Transverse colon (tissue), 4 donors: ENCODE measurements around the gene PTPRN2. TPM values are rescaled to one million over a fixed set of nuclear protein-coding genes. Genes with fewer than 3 reads are reported as not detected.
"Not testable (repeated sequence)": the region's sequence is repeated elsewhere in the genome, so short reads cannot be mapped to it uniquely, and the experiment has no call there.

Source experiments
- DNase-seq: peaks from one replicate; pipeline ENCODE4 v3.0.0-alpha.2; 2019
- H3K27ac ChIP-seq, 4 donors: fragments of 200-600 bp; sonication (generic); 2 replicates each; pipeline ENCODE4 v1.5.1; 2016 to 2018; ENCODE audit warnings: inconsistent platforms in 4 of 4
- H3K27me3 ChIP-seq: fragments of 200-600 bp; sonication (generic); 2 replicates; pipeline ENCODE4 v1.5.1; 2017; ENCODE audit warnings: inconsistent platforms
- H3K36me3 ChIP-seq, 4 donors: fragments of 200-600 bp; sonication (generic); 2 replicates each; pipeline ENCODE4 v1.5.1; 2017 to 2019; ENCODE audit warnings: inconsistent platforms in 4 of 4
- H3K4me1 ChIP-seq, 4 donors: fragments of 200-600 bp; sonication (generic); 2 replicates each; pipeline ENCODE4 v1.5.1; 2017 to 2020; ENCODE audit warnings: inconsistent platforms in 4 of 4
- H3K4me3 ChIP-seq, 4 donors: fragments of 200-600 bp; sonication (generic); 1 replicate in 1 of 4; 2 replicates in 3 of 4; pipeline versions ENCODE4 v1.5.1 to v1.6.1; 2017 to 2019; ENCODE audit warnings: inconsistent platforms in 4 of 4
- H3K9me3 ChIP-seq, 2 donors: fragments of 200-600 bp; sonication (generic); 2 replicates each; pipeline ENCODE4 v1.5.1; 2017 to 2019; ENCODE audit warnings: inconsistent platforms in 2 of 2
- EP300 ChIP-seq: sonication (generic); formaldehyde crosslinking; IDR thresholded peaks from one replicate; pipeline ENCODE4 v1.6.1; 2017; ENCODE audit warnings: antibody characterized with exemption, low read depth
- POLR2A ChIP-seq: fragments of 450-650 bp; IDR thresholded peaks from one replicate; pipeline ENCODE4 v1.6.1; 2016; ENCODE audit warnings: antibody characterized with exemption, mild to moderate bottlenecking, moderate library complexity
- POLR2AphosphoS5 ChIP-seq, 3 donors: sonication (generic); formaldehyde crosslinking; IDR thresholded peaks; one replicate each; pipeline ENCODE4 v1.6.1; 2016; ENCODE audit warnings: antibody characterized with exemption in 3 of 3
- WGBS, 2 donors: methylation state at CpG; one replicate each; pipeline ENCODE4 v1.1.5; 2018; ENCODE audit warnings: low coverage in 1 of 2; 5-methylcytosine and 5-hydroxymethylcytosine counted together
- in situ Hi-C, 4 donors: fragments of 200-750 bp; cut with MboI; loops; one replicate each; pipeline versions ENCODE4 v1.15.0 to v1.15.1; 2017; ENCODE audit warnings: low sequenced_read_pairs in 3 of 4, low pct_ligation_motif_present in 1 of 4, low pct_unique_long_range_greater_than_20kb in 1 of 4
- intact Hi-C: fragments of 100-400 bp; cut with DNase I; formaldehyde crosslinking; loops from one replicate; pipeline ENCODE4 v1.15.1; 2023; ENCODE audit warnings: low total_unique reads
- total RNA-seq, 4 donors: library from RNA; depleted of rRNA; stranded (reverse); fragments of >200 nt; gene quantifications; one replicate each; pipeline ENCODE4 v1.1.0, GENCODE V29; 2016
- TF ChIP-seq, protein P1 (sequence below), 5 experiments: fragments of 200-600 bp in 3 of 5; fragments of 450-650 bp in 2 of 5; sonication (generic) in 3 of 5; IDR thresholded peaks; 1 replicate in 2 of 5; 2 replicates in 3 of 5; pipeline ENCODE4 v1.5.1; 2016 to 2017; ENCODE audit warnings: antibody characterized with exemption in 5 of 5, inconsistent platforms in 3 of 5, mild to moderate bottlenecking in 2 of 5, moderate library complexity in 1 of 5

The PTPRN2 gene
- total RNA-seq, 4 donors from 2014 or later, result 15.4 to 31.1 (median 21.8) TPM

DNA sequence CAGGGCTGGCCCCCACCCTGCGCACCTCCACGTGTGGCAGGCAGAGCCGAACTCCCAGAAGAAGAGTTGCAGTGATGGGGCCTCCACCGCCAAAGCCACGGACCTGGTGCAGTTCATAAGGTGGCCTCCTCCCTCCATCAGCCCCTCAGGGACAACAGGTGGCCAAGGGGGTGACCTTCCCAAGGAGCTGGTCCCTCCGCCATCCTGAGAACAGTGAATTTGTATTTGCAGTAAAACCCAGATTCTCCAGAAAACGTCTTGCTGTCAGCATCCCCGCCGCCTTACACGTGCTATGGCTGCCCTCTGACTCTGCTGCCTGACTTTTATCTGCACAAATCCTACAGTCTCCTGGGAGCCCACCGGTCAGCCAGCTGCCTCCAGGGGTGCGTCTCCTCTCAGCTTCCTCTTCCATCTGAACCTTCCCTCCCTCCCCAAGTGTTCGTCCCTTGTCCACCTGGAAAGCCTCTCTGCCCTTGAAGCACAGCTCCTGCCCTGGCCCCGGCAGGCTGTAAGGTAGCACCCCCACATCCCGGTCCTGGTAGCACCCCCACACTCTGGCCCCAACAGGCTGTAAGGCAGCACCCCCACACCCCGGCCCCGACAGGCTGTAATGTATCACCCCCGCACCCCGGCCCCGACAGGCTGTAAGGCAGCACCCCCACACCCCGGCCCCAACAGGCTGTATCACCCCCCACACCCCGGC, 311.8 kb downstream of the PTPRN2 start:
- Histone ChIP-seq H3K4me3 (no peak overlapping the region), H3K27ac (no peak overlapping the region), H3K36me3 (no peaks in the 10 kb centered on the region), H3K27me3 (no peaks in the 10 kb centered on the region), H3K4me1 (no peaks in the 10 kb centered on the region), H3K9me3 (no peaks in the 10 kb centered on the region)
- intact Hi-C loops (no loop called here), in situ Hi-C loops (no loop called here)
- no peak for TF ChIP-seq EP300
- no peak for TF ChIP-seq POLR2AphosphoS5 (IDR thresholded peaks at IDR 0.05)
- TF ChIP-seq, protein P1, sequence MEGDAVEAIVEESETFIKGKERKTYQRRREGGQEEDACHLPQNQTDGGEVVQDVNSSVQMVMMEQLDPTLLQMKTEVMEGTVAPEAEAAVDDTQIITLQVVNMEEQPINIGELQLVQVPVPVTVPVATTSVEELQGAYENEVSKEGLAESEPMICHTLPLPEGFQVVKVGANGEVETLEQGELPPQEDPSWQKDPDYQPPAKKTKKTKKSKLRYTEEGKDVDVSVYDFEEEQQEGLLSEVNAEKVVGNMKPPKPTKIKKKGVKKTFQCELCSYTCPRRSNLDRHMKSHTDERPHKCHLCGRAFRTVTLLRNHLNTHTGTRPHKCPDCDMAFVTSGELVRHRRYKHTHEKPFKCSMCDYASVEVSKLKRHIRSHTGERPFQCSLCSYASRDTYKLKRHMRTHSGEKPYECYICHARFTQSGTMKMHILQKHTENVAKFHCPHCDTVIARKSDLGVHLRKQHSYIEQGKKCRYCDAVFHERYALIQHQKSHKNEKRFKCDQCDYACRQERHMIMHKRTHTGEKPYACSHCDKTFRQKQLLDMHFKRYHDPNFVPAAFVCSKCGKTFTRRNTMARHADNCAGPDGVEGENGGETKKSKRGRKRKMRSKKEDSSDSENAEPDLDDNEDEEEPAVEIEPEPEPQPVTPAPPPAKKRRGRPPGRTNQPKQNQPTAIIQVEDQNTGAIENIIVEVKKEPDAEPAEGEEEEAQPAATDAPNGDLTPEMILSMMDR (IDR thresholded peaks at IDR 0.05), result no peak
- no peak for TF ChIP-seq POLR2A
- no peak for DNase-seq
- 85 to 94% methylated on average over 3 to 13 of the region's 22 CpGs for WGBS, 2 donors

DNA sequence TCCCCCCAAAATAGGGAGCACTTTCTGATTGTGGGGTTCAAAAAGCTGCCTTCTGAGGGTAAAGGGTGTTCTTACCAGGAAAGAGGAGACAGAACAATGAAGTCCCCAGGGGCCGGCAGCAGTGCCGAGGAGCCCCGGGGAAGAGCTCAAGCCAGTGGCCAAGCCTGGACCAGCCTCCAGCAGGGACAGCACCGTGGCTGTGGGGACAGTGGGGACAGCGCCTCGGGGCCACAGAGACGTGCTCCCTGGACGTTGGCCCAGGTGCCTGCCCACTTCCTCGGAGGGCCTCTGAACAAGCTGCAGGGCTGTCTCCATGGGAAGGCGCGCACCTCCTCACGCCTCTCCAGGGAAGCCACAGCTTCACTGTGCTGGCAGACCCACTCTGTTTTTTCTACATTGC, 312.6 kb downstream of the PTPRN2 start:
- in situ Hi-C loops, result no loop called here
- H3K4me3 ChIP-seq, result no peak overlapping the region
- no peaks in the 10 kb centered on the region for H3K27me3 ChIP-seq
- WGBS, 2 donors, result 77 to 100% methylated on average over 2 to 12 of the region's 12 CpGs
- TF ChIP-seq POLR2A (no peak), POLR2AphosphoS5 (IDR thresholded peaks at IDR 0.05) (no peak), EP300 (no peak)
- TF ChIP-seq, protein P1 (IDR thresholded peaks at IDR 0.05), result no peak
- intact Hi-C loops, result no loop called here
- no peaks in the 10 kb centered on the region for H3K36me3 ChIP-seq
- no peaks in the 10 kb centered on the region for H3K9me3 ChIP-seq
- no peak overlapping the region for H3K27ac ChIP-seq
- no peaks in the 10 kb centered on the region for H3K4me1 ChIP-seq
- no peak for DNase-seq

DNA sequence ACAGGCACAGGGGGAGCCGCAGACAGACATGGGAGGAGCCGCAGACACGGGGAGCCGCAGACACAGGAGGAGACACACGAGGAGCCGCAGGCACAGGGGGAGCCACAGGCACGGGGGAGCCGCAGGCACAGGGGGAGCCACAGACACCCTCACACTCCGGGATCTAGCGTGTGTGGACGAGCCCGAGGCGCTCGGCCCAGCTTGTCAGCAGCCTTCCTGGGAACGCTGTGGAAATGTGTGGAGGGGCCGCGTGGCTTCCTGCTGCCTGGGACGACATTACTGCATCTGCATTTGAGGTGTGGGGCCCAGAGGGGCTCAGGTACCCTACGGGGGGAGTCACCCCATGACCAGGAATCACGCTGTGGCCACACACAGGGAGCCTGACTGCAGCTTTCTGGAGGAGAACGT, 313.2 kb downstream of the PTPRN2 start:
- in situ Hi-C loops, result no loop called here
- H3K9me3 ChIP-seq, result no peaks in the 10 kb centered on the region
- H3K4me3 ChIP-seq, result no peak overlapping the region
- TF ChIP-seq POLR2AphosphoS5 (IDR thresholded peaks at IDR 0.05), result no peak
- TF ChIP-seq, protein P1 (IDR thresholded peaks at IDR 0.05), result no peak
- no peak for TF ChIP-seq EP300
- no peak for TF ChIP-seq POLR2A
- H3K36me3 ChIP-seq, result no peaks in the 10 kb centered on the region
- peaks cover 0 to 5% (median 2%) of the 10 kb centered on the region in 4 donors for H3K4me1 ChIP-seq
- 83% methylated on average over 21 of the region's 21 CpGs; no CpG with 5 or more reads in 1 of the 2 donors for WGBS, 2 donors
- intact Hi-C loops, result no loop called here
- no peak for DNase-seq
- no peaks in the 10 kb centered on the region for H3K27me3 ChIP-seq
- H3K27ac ChIP-seq, result no peak overlapping the region

DNA sequence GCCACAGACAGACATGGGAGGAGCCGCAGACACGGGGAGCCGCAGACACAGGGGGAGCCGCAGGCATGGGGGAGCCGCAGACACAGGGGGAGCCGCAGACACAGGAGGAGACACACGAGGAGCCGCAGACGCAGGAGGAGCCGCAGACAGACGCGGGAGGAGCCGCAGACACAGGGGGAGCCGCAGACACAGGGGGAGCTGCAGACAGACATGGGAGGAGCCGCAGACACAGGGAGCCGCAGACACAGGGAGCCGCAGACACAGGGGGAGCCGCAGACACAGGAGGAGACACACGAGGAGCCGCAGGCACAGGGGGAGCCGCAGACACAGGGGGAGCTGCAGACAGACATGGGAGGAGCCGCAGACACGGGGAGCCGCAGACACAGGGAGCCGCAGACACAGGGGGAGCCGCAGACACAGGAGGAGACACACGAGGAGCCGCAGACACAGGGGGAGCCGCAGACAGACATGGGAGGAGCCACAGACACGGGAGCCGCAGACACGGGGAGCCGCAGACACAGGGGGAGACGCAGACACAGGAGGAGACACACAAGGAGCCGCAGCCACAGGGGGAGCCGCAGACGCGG, 313.8 kb downstream of the PTPRN2 start:
- H3K4me3 ChIP-seq, intact Hi-C loops, H3K36me3 ChIP-seq, H3K9me3 ChIP-seq, in situ Hi-C loops, DNase-seq, H3K27ac ChIP-seq, H3K27me3 ChIP-seq: not testable (repeated sequence)
- peaks cover 0 to 10% (median 5%) of the 10 kb centered on the region in 4 donors for H3K4me1 ChIP-seq
- WGBS, 2 donors, result 88 to 90% methylated on average over 28 to 38 of the region's 38 CpGs
